ENCODE measurements around the gene IMPDH2. TPM values are rescaled to one million over a fixed set of nuclear protein-coding genes. Genes with fewer than 3 reads are reported as not detected.

The IMPDH2 gene
- total and polyA plus RNA-seq, 2 of the 4 experiments (the other 2 are of a cell fraction): 190 to 296 TPM

DNA sequence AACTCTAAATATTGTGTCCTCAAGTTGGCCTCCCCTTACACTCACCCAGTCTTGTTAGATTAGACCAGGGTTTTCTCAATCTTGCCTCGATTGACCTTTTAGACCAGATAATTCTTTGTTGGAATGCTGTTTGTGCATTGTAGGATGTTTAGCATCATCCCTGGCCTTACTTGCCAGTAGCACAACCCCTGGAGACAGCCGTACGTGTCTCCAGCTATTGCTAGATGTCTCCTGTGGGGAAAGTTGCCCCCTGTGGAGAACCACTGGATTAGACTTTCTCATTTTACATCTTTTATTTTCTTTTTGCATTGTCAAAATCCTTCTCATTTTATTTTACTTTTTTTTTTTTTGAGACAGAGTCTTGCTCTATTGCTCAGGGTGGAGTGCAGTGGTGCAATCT, 19.8 kb downstream of the IMPDH2 start:
- H3K27me3 ChIP-seq (ENCODE audit: control insufficient read depth, insufficient read depth, low read length): no peaks in the 10 kb centered on the region
- H3K4ac ChIP-seq (ENCODE audit: low read depth, low read length): no peak overlapping the region
- no CpG with 5 or more reads among the region's 3 CpGs for WGBS, 2 experiments (ENCODE audit: extremely low coverage in 2 of 2, insufficient read length in 1 of 2)
- no peak overlapping the region for H2BK120ac ChIP-seq (ENCODE audit: low read depth, low read length)
- no peak overlapping the region for H4K91ac ChIP-seq (ENCODE audit: insufficient read depth, low read depth, low read length)
- H3K9me1 ChIP-seq (ENCODE audit: insufficient read depth, low read length): peaks cover 26% of the 10 kb centered on the region
- H3K4me3 ChIP-seq (ENCODE audit: insufficient read depth, low read depth, low read length): no peak overlapping the region
- H2AK5ac ChIP-seq (ENCODE audit: low read depth, low read length): no peak overlapping the region
- BruUV-seq (replicated peaks): no TSS peak
- intact Hi-C loops (cut with micrococcal nuclease) (no loop called here), in situ Hi-C loops (cut with MboI; ENCODE audit: low sequenced_read_pairs) (no loop called here), dilution Hi-C loops (cut with HindIII; ENCODE audit: low sequenced_read_pairs, unreplicated experiment) (no loop called here)
- no peak overlapping the region for H3K4me2 ChIP-seq (ENCODE audit: low read depth, low read length)
- no peak overlapping the region for H2BK15ac ChIP-seq (ENCODE audit: low read depth, low read length)
- no peak overlapping the region for H2BK20ac ChIP-seq (ENCODE audit: low read depth, low read length)
- H3K14ac ChIP-seq (replicated peaks; ENCODE audit: low read depth, low read length): no peak overlapping the region
- H3K36me3 ChIP-seq (ENCODE audit: control insufficient read depth, insufficient read depth, low read length): peaks cover 31% of the 10 kb centered on the region
- H3K79me1 ChIP-seq (ENCODE audit: low read depth in 1 of 2, low read length in 2 of 2): peaks cover 5 to 72% of the 10 kb centered on the region in 2 experiments; a peak in 2 of 4 replicates
- POLR2A ChIA-PET (ENCODE audit: unreplicated experiment): interaction anchor here (1.1 to 2.5 kb wide), 3 partner anchors 8 to 35 kb away, joined by 4 to 13 read pairs (median 6); partner anchors contain the start of genes DALRD3 and NDUFAF3
- H4K5ac ChIP-seq (ENCODE audit: low read depth, low read length): no peak overlapping the region
- H3K56ac ChIP-seq (ENCODE audit: extremely low read depth, insufficient read depth, low read length): no peak overlapping the region
- no peak overlapping the region for H2BK5ac ChIP-seq (ENCODE audit: low read depth, low read length, poor library complexity, severe bottlenecking)
- H3K9me3 ChIP-seq (ENCODE audit: control insufficient read depth, insufficient read depth, low read length): no peaks in the 10 kb centered on the region
- H2AK9ac ChIP-seq (replicated peaks; ENCODE audit: low read depth, low read length, poor library complexity): no peak overlapping the region
- no peak overlapping the region for H3K23ac ChIP-seq (ENCODE audit: low read depth, low read length)
- no peak overlapping the region for H2AFZ ChIP-seq (replicated peaks; ENCODE audit: low read length, poor library complexity)
- H4K20me1 ChIP-seq (ENCODE audit: insufficient read depth, low read length): peaks cover 51% of the 10 kb centered on the region
- TF ChIP-seq, protein P1, sequence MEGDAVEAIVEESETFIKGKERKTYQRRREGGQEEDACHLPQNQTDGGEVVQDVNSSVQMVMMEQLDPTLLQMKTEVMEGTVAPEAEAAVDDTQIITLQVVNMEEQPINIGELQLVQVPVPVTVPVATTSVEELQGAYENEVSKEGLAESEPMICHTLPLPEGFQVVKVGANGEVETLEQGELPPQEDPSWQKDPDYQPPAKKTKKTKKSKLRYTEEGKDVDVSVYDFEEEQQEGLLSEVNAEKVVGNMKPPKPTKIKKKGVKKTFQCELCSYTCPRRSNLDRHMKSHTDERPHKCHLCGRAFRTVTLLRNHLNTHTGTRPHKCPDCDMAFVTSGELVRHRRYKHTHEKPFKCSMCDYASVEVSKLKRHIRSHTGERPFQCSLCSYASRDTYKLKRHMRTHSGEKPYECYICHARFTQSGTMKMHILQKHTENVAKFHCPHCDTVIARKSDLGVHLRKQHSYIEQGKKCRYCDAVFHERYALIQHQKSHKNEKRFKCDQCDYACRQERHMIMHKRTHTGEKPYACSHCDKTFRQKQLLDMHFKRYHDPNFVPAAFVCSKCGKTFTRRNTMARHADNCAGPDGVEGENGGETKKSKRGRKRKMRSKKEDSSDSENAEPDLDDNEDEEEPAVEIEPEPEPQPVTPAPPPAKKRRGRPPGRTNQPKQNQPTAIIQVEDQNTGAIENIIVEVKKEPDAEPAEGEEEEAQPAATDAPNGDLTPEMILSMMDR (conservative IDR thresholded peaks at IDR 0.05; ENCODE audit: low read depth, low read length): no peak
- TF ChIP-seq FOS (IDR thresholded peaks at IDR 0.05; ENCODE audit: low read depth, low read length): no peak
- no peak for TF ChIP-seq MAFK (IDR thresholded peaks at IDR 0.05; ENCODE audit: low read depth, low read length)
- TF ChIP-seq MAZ (IDR thresholded peaks at IDR 0.05; ENCODE audit: borderline replicate concordance, low read depth, low read length): no peak
- no peak for TF ChIP-seq CEBPB (IDR thresholded peaks at IDR 0.05; ENCODE audit: low read depth, low read length)
- TF ChIP-seq, protein P2, sequence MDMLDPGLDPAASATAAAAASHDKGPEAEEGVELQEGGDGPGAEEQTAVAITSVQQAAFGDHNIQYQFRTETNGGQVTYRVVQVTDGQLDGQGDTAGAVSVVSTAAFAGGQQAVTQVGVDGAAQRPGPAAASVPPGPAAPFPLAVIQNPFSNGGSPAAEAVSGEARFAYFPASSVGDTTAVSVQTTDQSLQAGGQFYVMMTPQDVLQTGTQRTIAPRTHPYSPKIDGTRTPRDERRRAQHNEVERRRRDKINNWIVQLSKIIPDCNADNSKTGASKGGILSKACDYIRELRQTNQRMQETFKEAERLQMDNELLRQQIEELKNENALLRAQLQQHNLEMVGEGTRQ (IDR thresholded peaks at IDR 0.05; ENCODE audit: low read depth, low read length): no peak
- TF ChIP-seq SMC3 (IDR thresholded peaks at IDR 0.05; ENCODE audit: low read depth, low read length): no peak
- no peak for TF ChIP-seq RFX5 (IDR thresholded peaks at IDR 0.05; ENCODE audit: low read depth, low read length)
- TF ChIP-seq CHD1 (IDR thresholded peaks at IDR 0.05; ENCODE audit: low read depth, low read length): no peak
- DNase-seq (no peak), ATAC-seq (ENCODE audit: low read depth) (no peak)
- CTCF ChIA-PET: interaction anchor here (0.6 kb wide), 1 partner anchor 483 kb away, joined by 3 read pairs; no protein-coding TSS in a partner anchor
- peaks cover 13% of the 10 kb centered on the region for H3K4me1 ChIP-seq (ENCODE audit: control insufficient read depth, insufficient read depth, low read length)
- H4K8ac ChIP-seq (ENCODE audit: low read depth in 2 of 2, low read length in 2 of 2): no peak overlapping the region
- H3K9ac ChIP-seq (ENCODE audit: low read depth, low read length): no peak overlapping the region
- H3K18ac ChIP-seq (ENCODE audit: low read depth, low read length): no peak overlapping the region
- no peak overlapping the region for H3K27ac ChIP-seq (ENCODE audit: insufficient read depth, low read length)

Data from IMR-90 (cell line).